ENCODE results near the gene VEZF1.

VEZF1 gene

GRCh38 chr17:57947369-57947768, 40.7 kb downstream of the VEZF1 start:
- no peak for DNase-seq

- peak; percentile 59 to 67 for DNase-seq
These were observed 41.2 kb downstream of the VEZF1 start for GRCh38 chr17:57946798-57947358.

- no peak for DNase-seq
These were observed 41.9 kb downstream of the VEZF1 start for GRCh38 chr17:57945996-57946797.

- no peak for DNase-seq
These were observed 43.1 kb downstream of the VEZF1 start for GRCh38 chr17:57944908-57945307.

GRCh38 chr17:57943645-57944044, 44.4 kb downstream of the VEZF1 start:
- DNase-seq = no peak

- no peak for DNase-seq
These were observed 44.9 kb downstream of the VEZF1 start for GRCh38 chr17:57943140-57943539.

GRCh38 chr17:57941384-57942370, 46.4 kb downstream of the VEZF1 start:
- DNase-seq = no peak

GRCh38 chr17:57940653-57941329, 47.3 kb downstream of the VEZF1 start:
- DNase-seq = peak; percentile 64 to 71

- peak; percentile 66 to 75 for DNase-seq
These were observed 47.8 kb downstream of the VEZF1 start for GRCh38 chr17:57940231-57940630.

GRCh38 chr17:57939797-57940196, 48.3 kb downstream of the VEZF1 start:
- peak; percentile 92 to 93 for DNase-seq

- DNase-seq = peak; percentile 75 to 88
These were observed 50.0 kb downstream of the VEZF1 start for GRCh38 chr17:57938061-57938502.

GRCh38 chr17:57937492-57937891, 50.6 kb downstream of the VEZF1 start:
- no peak for DNase-seq

- DNase-seq = no peak
These were observed 51.9 kb downstream of the VEZF1 start for GRCh38 chr17:57935833-57936807.

- DNase-seq = no peak
These were observed 56.4 kb downstream of the VEZF1 start for GRCh38 chr17:57931488-57932137.

- DNase-seq = no peak
These were observed 57.8 kb downstream of the VEZF1 start for GRCh38 chr17:57930239-57930638.

GRCh38 chr17:57929386-57929785, 58.7 kb downstream of the VEZF1 start:
- no peak for DNase-seq

GRCh38 chr17:57928928-57929327, 59.1 kb downstream of the VEZF1 start:
- no peak for DNase-seq

GRCh38 chr17:57927048-57927723, 60.9 kb downstream of the VEZF1 start:
- DNase-seq = peak; percentile 39 to 40

- no peak for DNase-seq
These were observed 61.4 kb downstream of the VEZF1 start for GRCh38 chr17:57926723-57927047.

- no peak for DNase-seq
These were observed 62.6 kb downstream of the VEZF1 start for GRCh38 chr17:57925361-57925990.
